Measurements from ENCODE around the gene FXYD3. TPM values are rescaled to one million over a fixed set of nuclear protein-coding genes. Genes with fewer than 3 reads are reported as not detected.

FXYD3 gene
- total RNA-seq, 1 donor from 2014 or later, result not detected

DNA sequence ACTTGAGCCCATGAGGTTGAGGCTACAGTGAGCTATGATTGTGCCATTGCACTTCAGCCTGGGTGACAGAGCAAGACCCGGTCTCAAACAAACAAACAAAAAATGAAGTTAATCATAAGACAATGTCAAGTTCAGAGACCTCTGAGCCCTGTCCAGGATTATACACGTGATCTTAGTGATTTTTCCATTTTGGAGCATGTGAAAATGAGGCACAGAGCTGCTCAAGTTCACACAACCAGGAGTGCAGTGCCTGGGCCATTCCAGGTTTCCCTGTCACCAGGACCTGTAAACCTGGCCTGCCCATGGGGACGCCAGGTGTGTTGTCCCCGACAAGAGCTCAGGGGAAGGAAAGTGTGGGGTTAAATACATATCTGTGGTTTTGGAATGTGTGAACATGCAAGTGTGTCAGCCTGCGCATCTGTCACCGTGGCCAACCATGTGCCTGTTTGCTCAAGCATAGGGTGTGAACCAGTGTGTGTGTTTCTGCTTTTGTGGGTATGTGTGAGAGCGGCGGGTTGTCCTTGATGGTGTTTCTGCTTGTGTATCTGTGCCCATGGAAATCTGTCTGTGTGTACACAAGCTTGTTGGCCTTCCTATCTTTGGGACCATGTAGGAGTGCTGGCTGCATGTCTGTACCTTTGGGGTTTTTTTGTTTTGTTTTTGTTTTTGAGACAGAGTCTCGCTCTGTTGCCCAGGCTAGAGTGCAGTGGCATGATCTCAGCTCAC is 21.5 kb downstream of the FXYD3 start:
- peak overlapping the region; percentile 8 for H3K4me3 Mint-ChIP-seq
- H3K79me2 ChIP-seq (ENCODE audit: low read depth), result no peaks in the 10 kb centered on the region
- peaks cover 24% of the 10 kb centered on the region for H3K27me3 Mint-ChIP-seq (ENCODE audit: insufficient read depth, low read depth)
- no peaks in the 10 kb centered on the region for H3K36me3 Mint-ChIP-seq
- no peak for DNase-seq (ENCODE audit: low spot score)
- H3K4me1 Mint-ChIP-seq, result peaks cover 51% of the 10 kb centered on the region
- H3K9ac ChIP-seq, result no peak overlapping the region
- no peaks in the 10 kb centered on the region for H3K9me3 ChIP-seq (ENCODE audit: low read depth)
- H4K20me1 ChIP-seq (ENCODE audit: low read depth), result peaks cover 3% of the 10 kb centered on the region
- peaks cover 29% of the 10 kb centered on the region for H3K4me1 ChIP-seq
- no peak overlapping the region for H2AFZ ChIP-seq (replicated peaks)
- peaks cover 8% of the 10 kb centered on the region for H3K9me3 Mint-ChIP-seq
- H3K36me3 ChIP-seq, result no peaks in the 10 kb centered on the region
- no peak overlapping the region for H3K4me3 ChIP-seq
- H3K27me3 ChIP-seq, result peaks cover 20% of the 10 kb centered on the region
- no peak for TF ChIP-seq CTCF (IDR thresholded peaks at IDR 0.05)
- no peak for TF ChIP-seq EZH2 (IDR thresholded peaks at IDR 0.05)
- no peak for TF ChIP-seq EZH2phosphoT487 (IDR thresholded peaks at IDR 0.05)
- no peak overlapping the region for H3K27ac ChIP-seq
- peak overlapping the region; percentile 51 for H3K27ac Mint-ChIP-seq
- no peak overlapping the region for H3K4me2 ChIP-seq
- H3F3A ChIP-seq (ENCODE audit: low read depth), result peaks cover 19% of the 10 kb centered on the region

GRCh38 chr19:35138305-35138892 is 22.8 kb downstream of the FXYD3 start, which contains the start of gene FXYD1:
TSS of gene FXYD1 (plus strand) at chr19:35138824. CDS start at chr19:35140080, 1,256 bp downstream.
- Histone ChIP-seq H4K20me1 (ENCODE audit: low read depth) (peaks cover 3% of the 10 kb centered on the region), H3K9me3 (ENCODE audit: low read depth) (no peaks in the 10 kb centered on the region), H3K4me1 (peaks cover 34% of the 10 kb centered on the region), H3K79me2 (ENCODE audit: low read depth) (no peaks in the 10 kb centered on the region), H3K9ac (no peak within 1 kb of the TSS), H3K36me3 (no peaks in the 10 kb centered on the region), H3K4me3 (no peak within 1 kb of the TSS), H3K27ac (no peak within 1 kb of the TSS), H2AFZ (replicated peaks) (no peak within 1 kb of the TSS), H3K4me2 (peak within 1 kb of the TSS; percentile 34), H3K27me3 (peaks cover 33% of the 10 kb centered on the region), H3F3A (ENCODE audit: low read depth) (peaks cover 27% of the 10 kb centered on the region)
- Mint-ChIP-seq H3K4me3 (peak within 1 kb of the TSS; percentile 76), H3K9me3 (peaks cover 3% of the 10 kb centered on the region), H3K4me1 (peaks cover 52% of the 10 kb centered on the region), H3K36me3 (no peaks in the 10 kb centered on the region), H3K27me3 (ENCODE audit: insufficient read depth, low read depth) (peaks cover 21% of the 10 kb centered on the region), H3K27ac (peak within 1 kb of the TSS; percentile 88)
- no peak for DNase-seq (ENCODE audit: low spot score)
- TF ChIP-seq CTCF (IDR thresholded peaks at IDR 0.05) (no peak), EZH2phosphoT487 (IDR thresholded peaks at IDR 0.05) (no peak), EZH2 (IDR thresholded peaks at IDR 0.05) (no peak)

DNA sequence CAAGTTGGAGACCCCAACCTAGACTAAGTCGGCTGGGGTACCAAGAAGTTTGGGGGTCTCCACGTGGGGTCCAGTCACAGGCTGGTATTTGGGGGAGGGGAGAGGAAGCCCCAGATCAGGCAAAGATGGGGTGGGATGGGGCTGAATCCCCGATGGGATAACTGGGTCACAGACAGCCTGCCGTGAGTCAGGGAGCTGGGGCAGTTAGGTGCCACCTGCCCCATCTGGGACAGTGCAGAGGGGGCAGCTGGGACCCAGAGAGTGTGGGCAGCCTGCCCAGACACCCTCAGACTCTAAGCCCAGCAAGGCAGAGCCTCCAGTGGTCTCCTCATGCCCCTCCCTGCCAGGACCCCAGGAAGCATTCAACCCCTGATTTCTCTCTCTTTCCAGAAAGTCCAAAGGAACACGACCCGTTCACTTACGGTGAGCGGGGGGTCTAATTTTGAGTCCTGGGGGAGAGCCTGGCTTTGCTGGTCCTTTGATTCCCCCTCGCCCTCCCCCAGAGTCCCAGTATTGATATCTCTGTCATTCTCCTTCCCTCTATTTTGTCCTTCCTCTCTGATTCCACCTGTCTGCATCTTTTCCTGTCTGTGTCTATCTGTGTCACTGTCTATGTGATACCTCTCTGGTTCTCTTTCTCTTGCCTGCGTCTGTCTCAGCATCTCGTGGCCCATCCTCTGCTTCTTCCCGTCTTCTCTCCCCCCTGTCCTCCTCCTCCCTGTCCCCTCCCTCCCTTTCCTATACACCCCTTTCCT is 24.8 kb downstream of the FXYD3 start:
- peak overlapping the region; percentile 1 for H3K27ac Mint-ChIP-seq
- peak overlapping the region; percentile 75 for H3K4me3 Mint-ChIP-seq
- Histone ChIP-seq H4K20me1 (ENCODE audit: low read depth) (peaks cover 3% of the 10 kb centered on the region), H3K27me3 (peaks cover 53% of the 10 kb centered on the region), H3K36me3 (no peaks in the 10 kb centered on the region), H3K79me2 (ENCODE audit: low read depth) (no peaks in the 10 kb centered on the region), H3K4me1 (peaks cover 38% of the 10 kb centered on the region), H3K4me2 (peak overlapping the region; percentile 61), H3K27ac (no peak overlapping the region), H2AFZ (replicated peaks) (no peak overlapping the region), H3K9me3 (ENCODE audit: low read depth) (no peaks in the 10 kb centered on the region), H3K4me3 (no peak overlapping the region), H3F3A (ENCODE audit: low read depth) (peaks cover 44% of the 10 kb centered on the region), H3K9ac (no peak overlapping the region)
- TF ChIP-seq CTCF (IDR thresholded peaks at IDR 0.05), result no peak
- TF ChIP-seq EZH2phosphoT487 (IDR thresholded peaks at IDR 0.05), result no peak
- TF ChIP-seq EZH2 (IDR thresholded peaks at IDR 0.05), result no peak
- peaks cover 3% of the 10 kb centered on the region for H3K9me3 Mint-ChIP-seq
- DNase-seq (ENCODE audit: low spot score), result no peak
- no peaks in the 10 kb centered on the region for H3K36me3 Mint-ChIP-seq
- H3K27me3 Mint-ChIP-seq (ENCODE audit: insufficient read depth, low read depth), result peaks cover 35% of the 10 kb centered on the region
- peaks cover 60% of the 10 kb centered on the region for H3K4me1 Mint-ChIP-seq
